Vagina (tissue), 2 donors: ENCODE data around the gene CPLX1.

Experiments used
- POLR2A ChIP-seq, 2 donors: fragments of 450-650 bp; IDR thresholded peaks; one replicate each; pipeline ENCODE4 v1.6.1; 2017; ENCODE audit warnings: antibody characterized with exemption in 2 of 2, mild to moderate bottlenecking in 2 of 2, moderate library complexity in 2 of 2
- TF ChIP-seq, protein P1 (sequence below), 3 experiments: fragments of 450-650 bp in 2 of 3; fragments of 200-600 bp in 1 of 3; sonication (generic) in 1 of 3; IDR thresholded peaks; one replicate each; pipeline ENCODE4 v1.5.1; 2017 to 2019; ENCODE audit warnings: antibody characterized with exemption in 3 of 3, mild to moderate bottlenecking in 2 of 3, moderate library complexity in 2 of 3

DNA sequence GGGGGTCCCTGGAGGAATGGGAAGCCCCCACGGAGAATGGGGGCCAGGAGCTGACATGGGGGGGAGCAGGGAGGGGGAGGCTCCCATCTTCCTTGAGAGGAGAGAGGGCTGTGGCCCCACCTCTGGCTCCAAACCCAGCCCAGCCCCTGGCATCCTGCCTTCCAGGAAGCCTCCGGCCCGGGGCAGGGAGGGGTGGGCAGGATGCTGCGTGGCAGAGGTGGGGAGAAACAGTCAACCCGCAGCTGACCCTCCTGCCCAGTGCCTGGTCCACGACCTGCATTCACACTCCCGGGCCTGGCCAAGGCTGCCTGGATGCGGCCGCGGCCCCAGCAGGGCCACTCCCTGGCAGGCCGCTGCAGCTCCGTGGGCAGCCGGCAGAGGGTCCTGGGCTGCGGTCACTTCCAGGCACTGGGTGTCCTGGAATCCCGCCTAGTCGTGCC is 39.0 kb downstream of the CPLX1 start:
- TF ChIP-seq, protein P1, sequence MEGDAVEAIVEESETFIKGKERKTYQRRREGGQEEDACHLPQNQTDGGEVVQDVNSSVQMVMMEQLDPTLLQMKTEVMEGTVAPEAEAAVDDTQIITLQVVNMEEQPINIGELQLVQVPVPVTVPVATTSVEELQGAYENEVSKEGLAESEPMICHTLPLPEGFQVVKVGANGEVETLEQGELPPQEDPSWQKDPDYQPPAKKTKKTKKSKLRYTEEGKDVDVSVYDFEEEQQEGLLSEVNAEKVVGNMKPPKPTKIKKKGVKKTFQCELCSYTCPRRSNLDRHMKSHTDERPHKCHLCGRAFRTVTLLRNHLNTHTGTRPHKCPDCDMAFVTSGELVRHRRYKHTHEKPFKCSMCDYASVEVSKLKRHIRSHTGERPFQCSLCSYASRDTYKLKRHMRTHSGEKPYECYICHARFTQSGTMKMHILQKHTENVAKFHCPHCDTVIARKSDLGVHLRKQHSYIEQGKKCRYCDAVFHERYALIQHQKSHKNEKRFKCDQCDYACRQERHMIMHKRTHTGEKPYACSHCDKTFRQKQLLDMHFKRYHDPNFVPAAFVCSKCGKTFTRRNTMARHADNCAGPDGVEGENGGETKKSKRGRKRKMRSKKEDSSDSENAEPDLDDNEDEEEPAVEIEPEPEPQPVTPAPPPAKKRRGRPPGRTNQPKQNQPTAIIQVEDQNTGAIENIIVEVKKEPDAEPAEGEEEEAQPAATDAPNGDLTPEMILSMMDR (IDR thresholded peaks at IDR 0.05) = no peak
- TF ChIP-seq POLR2A (IDR thresholded peaks at IDR 0.05) = peak in 1 of 2 donors; percentile 23
